Measurements from ENCODE around the gene KRT6A.

GRCh38 chr12:52452101-52452500 lies 41.0 kb downstream of the KRT6A start, which contains the start of gene KRT6B:
- TF ChIP-seq CTCF (IDR thresholded peaks at IDR 0.05; ENCODE audit: low read length) = no peak
- no peak for TF ChIP-seq EZH2phosphoT487 (IDR thresholded peaks at IDR 0.05; ENCODE audit: low read length)

Data from MM.1S (cell line).